NK-92 treated with Interleukin-12 subunit alpha and Interleukin-12 subunit beta, amount 100 ng/mL, for 24 hours (cell line): Measurements from ENCODE around the gene TFCP2.
"Not testable (repeated sequence)": the region's sequence is repeated elsewhere in the genome, so short reads cannot be mapped to it uniquely, and the experiment has no call there.

ENCODE experiments used
- DNase-seq: peaks from one replicate; lab custom pipeline; 2025; lab: John Stamatoyannopoulos, UW

TFCP2 gene

GRCh38 chr12:51172515-51173431, at the start of gene TFCP2:
Gene TFCP2, minus strand, starts transcription at chr12:51173135. Its CDS starts 713 bp downstream, at chr12:51172422.
- peak; percentile 78 for DNase-seq

DNA sequence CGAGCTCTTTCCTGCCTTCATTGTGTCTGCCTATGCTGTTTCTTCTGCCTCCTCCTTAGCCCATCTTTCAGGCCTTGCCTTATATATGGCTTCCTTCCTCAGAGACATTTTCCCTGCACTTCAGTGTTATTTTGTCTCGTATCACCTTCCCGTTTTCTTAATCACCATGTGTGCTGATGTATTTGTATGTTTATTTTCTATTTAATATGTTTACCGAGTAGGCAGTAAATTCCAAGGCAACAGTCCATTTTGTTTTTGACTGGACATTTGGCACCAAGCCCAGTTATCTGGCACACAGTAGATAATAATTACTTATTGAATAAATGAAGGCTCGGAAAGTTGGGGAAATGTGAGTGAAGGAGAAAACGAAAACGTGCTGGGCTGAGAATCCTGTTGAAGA, 49.5 kb upstream of the TFCP2 start:
- DNase-seq, result no peak

DNA sequence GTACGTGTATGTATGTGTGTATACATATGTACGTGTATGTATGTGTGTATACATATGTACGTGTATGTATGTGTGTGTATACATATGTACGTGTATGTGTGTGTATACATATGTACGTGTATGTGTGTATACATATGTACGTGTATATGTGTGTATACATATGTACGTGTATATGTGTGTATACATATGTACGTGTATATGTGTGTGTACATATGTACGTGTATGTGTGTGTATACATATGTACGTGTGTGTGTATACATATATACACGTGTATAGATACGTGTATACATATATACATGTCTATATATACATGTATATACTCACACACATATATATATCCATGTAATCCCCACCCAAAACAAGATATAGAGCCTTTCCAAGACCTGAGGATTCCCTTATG, 46.9 kb upstream of the TFCP2 start:
- not testable (repeated sequence) for DNase-seq

DNA sequence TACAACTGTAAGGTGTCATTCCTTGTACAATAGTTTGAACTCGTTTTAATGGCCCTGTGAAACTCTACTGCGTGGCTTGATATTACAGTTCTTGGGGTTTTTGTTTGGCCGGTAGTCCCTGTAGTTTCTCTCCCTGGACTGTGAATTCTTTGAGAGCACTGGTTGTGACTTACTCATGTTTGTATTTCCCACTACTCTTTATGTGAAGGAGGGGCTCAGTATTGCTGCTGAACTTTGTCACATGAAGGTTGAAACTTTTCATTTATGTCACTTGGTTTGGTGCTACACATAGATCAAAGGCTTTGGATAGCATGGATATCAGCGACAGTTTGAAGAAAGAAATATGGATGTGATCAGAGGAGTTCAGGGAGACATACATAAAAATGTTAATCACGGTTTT, 46.4 kb upstream of the TFCP2 start:
- DNase-seq, result no peak

- no peak for DNase-seq
These were observed 45.7 kb upstream of the TFCP2 start for GRCh38 chr12:51218607-51219161.

GRCh38 chr12:51217968-51218606, 45.2 kb upstream of the TFCP2 start, which contains the start of gene POU6F1:
Gene POU6F1, minus strand, starts transcription at chr12:51218062. Its CDS starts 11,226 bp downstream, at chr12:51206836.
- peak; percentile 25 for DNase-seq

DNA sequence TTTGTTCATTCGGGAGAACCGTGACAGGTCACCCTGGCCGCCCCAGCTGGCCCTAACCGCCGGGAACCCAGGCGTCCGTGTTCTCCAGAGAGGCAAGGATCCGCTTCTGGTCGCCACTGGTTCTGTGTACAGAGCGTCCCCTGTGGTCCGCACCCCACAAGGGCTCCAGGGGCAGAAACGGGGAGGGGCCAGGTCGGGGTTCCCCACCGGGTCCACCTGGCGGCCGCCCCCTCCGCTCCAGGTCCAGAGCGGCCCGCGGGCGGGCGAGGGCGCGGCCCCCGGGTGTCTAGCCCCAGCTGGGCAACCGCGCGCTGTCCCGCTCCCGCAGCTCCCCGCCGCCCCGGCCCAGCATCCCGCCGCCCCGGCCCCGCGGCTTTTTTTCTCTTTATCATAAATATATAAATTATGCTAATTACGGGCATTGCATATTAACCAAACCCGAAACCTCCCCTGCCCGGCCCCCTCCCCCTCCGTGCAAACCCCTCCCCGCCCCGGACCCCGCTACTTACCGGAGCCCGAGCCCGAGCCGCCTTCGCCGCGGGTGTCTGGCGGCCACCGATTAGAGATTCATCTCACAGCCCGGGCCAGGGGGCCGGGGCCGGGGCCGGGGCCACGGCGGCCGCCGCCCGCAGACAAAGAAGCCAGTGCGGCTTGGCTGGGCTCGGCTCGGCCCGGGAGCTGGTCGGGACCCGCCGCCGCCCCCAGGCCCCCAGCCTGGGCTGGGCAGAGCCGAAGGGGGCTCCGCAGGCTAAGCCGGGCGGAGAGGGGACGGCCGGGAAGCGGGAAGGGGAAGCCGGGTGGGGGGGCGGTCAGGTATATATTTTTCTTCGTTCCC, 44.4 kb upstream of the TFCP2 start:
- no peak for DNase-seq

- no peak for DNase-seq
These were observed 43.7 kb upstream of the TFCP2 start for GRCh38 chr12:51216642-51217041.

DNA sequence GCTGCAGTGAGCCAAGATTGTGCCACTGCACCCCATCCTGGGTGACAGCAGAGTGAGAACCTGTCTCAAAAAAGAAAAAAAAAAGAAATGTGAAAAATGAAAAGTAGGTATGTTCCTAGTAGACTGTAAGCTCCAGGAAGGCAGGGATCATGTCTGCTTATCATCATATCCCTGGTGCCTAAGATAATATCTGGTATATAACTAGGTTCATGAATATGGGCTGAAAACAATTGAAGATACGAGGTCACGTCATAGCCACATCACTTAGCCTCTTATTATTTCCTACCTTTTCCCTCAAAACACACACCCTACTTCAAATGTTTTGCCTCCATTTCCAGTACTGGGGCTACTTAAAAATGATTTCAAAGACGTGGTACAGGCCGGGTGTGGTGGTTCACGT, 42.0 kb upstream of the TFCP2 start:
- DNase-seq, result no peak

- no peak for DNase-seq
These were observed 37.9 kb upstream of the TFCP2 start for GRCh38 chr12:51210690-51211395.

- DNase-seq, result no peak
These were observed 36.3 kb upstream of the TFCP2 start for GRCh38 chr12:51209259-51209658.

- no peak for DNase-seq
These were observed 35.2 kb upstream of the TFCP2 start for GRCh38 chr12:51208016-51208660.

GRCh38 chr12:51205350-51205749, 32.4 kb upstream of the TFCP2 start:
- DNase-seq, result no peak

GRCh38 chr12:51202718-51203117, 29.8 kb upstream of the TFCP2 start:
- DNase-seq, result no peak

DNA sequence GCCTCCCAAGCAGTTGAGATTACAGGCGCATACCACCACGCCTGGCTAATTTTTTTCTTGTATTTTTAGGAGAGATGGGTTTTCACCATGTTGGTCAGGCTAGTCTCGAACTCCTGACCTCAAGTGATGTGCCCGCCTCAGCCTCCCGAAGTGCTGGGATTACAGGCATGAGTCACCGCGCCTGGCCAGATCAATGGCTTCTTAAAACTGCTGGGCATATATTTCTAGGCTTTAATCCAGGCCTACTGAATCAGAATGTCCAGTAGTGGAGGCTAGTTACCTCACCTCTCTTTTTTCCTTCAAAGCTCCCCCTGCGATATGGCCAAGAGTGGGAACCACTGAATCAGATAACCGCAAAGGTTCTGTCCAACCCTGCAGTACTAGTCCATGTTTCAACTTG, 27.9 kb upstream of the TFCP2 start:
- no peak for DNase-seq

GRCh38 chr12:51200156-51200555, 27.2 kb upstream of the TFCP2 start:
- no peak for DNase-seq

- DNase-seq, result no peak
These were observed 26.5 kb upstream of the TFCP2 start for GRCh38 chr12:51199366-51199945.

DNA sequence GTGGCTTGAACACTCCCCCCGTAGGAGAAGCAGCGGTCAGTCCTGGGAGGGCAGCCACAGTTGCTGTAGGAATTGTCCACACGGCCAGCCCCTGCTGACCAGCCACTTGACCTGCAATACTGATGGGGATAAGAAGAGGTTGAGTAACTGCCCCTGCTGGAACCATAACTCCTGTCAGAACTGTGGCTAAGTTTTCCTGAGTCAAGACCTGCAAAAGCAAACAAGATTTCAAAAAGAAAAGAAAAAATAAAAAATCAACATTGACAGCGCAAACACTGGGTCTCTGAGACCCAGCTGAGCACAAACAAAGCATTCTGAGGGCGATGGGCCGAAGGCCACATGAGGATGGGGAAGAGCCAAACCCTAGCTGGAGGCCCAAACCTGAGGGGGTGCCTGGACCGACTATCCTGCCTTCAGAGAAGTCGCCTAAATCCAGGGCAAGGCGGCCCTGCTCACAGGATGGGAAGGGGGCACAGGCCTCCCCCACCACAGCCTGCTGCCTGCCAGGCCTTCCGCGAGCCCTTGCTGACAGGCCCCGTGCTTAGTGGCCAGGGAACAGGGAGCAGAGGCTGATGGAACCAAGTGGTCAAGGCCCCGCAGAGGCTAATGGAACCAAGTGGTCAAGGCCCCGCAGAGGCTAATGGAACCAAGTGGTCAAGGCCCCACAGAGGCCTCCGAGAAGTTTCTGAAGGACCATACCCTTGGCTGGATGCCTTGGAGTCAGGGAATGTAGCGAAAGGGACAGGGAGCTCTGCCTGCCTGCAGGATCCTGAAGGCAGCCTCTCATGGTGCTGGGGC, 25.8 kb upstream of the TFCP2 start:
- DNase-seq, result no peak

DNA sequence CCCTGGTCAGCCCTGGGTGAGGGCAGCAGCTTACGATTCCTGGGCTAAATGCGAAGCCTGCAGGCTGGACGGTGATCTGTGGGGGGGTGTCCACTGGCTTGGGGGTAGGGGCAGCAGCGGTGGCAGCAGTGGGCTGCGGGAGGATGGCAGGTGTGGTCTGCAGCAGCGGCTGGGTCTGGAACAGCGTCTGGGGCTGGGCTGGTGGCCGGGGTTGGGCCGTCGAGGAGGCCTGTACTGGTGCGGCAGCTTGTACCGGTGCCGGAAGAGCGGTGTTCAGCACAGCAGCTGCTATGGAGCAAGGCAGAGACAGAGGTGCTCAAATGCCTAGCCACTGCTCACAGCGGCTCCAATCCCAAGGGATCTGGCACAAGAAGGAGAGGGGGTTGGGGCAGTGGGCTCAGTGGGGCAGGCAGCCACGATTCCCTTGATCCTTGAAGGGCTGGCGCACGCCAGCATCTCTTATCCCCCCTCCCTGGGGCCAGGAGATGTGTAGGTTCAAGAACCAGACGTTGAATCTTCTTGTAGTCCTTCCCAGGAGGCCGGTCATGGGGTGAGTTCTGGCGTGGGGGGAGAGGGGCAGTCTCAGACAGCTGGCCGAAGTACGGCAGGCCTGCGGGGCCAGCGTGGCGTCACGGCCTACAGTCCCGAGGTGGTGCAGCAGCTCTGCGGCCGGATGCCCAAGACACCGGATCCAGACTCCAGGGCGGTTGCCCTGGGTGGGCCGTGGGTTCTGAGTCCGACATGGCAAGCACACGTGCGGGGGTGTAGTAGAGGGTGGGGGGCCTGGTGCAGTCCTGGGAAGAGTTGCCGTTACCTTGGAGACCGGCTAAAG, 25.0 kb upstream of the TFCP2 start:
- no peak for DNase-seq
